ENCODE measurements around the gene BGN.

The BGN gene

DNA sequence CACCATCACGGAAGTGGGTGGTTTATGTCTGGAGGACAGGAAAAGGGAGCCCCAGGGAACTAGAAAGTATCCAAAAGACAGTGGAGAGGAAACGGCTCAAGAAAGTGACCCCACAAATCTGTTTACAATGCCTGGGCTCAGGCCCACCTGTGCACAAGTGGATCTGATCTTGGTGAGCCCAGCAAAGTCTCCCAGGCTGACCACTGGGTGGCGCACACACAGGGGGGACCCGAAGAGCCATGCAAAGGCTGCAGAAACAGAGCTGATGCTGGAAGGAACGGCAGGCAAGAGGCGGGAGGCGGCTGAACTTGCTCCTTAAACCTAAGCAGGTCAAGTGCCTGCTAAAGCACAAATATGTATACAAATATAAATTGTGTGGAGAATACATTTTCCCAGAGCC lies 34.0 kb upstream of the BGN start:
- no peak overlapping the region for H3K4me3 ChIP-seq (ENCODE audit: low read depth, low read length)
- TF ChIP-seq, protein P1, sequence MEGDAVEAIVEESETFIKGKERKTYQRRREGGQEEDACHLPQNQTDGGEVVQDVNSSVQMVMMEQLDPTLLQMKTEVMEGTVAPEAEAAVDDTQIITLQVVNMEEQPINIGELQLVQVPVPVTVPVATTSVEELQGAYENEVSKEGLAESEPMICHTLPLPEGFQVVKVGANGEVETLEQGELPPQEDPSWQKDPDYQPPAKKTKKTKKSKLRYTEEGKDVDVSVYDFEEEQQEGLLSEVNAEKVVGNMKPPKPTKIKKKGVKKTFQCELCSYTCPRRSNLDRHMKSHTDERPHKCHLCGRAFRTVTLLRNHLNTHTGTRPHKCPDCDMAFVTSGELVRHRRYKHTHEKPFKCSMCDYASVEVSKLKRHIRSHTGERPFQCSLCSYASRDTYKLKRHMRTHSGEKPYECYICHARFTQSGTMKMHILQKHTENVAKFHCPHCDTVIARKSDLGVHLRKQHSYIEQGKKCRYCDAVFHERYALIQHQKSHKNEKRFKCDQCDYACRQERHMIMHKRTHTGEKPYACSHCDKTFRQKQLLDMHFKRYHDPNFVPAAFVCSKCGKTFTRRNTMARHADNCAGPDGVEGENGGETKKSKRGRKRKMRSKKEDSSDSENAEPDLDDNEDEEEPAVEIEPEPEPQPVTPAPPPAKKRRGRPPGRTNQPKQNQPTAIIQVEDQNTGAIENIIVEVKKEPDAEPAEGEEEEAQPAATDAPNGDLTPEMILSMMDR (IDR thresholded peaks at IDR 0.05; ENCODE audit: insufficient read depth, low read depth, low read length, missing control alignments) = peak; percentile 60
- DNase-seq (ENCODE audit: low read depth) = peak; percentile 47

DNA sequence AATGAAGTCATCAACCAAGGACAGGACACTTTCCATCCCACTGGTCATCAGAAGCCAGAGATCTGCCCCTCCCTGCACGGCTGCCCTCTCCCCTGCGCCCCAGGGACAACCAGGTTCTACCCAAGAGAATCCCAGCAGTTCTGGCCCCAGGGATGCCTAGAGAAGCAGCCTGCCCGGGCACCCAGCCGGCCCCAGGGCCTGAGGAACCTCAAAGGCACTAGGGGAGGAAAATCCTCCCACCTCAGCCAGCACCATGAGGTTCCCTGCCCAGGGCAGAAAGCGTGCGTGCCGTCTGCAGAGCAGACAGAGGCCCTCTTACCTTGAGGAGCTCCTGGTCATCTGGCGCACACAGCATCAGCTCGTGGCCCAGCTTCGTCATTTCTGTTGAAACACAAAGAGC lies 32.5 kb upstream of the BGN start:
- no peak for DNase-seq (ENCODE audit: low read depth)
- no peak overlapping the region for H3K4me3 ChIP-seq (ENCODE audit: low read depth, low read length)
- TF ChIP-seq, protein P1 (IDR thresholded peaks at IDR 0.05; ENCODE audit: insufficient read depth, low read depth, low read length, missing control alignments) = no peak

DNA sequence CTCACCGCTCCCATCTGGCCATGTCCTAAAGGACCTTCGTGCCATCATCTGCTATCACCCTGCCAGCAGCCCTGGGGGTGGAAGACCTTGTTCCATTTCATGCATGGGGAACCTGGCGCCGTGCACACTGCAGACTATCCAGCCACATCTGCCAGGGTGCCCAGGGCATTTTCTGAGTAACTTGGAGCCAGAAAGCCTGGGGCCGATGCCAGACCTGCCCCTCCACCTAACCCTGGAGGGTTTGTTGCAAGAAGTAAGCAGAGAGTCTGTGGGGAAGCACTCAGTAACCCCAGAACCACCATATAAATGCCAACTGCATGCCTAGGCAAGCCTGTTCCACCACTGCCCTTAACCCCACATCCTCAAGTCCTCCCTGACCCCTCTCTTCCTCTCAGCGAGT lies 31.7 kb upstream of the BGN start:
- no peak for DNase-seq (ENCODE audit: low read depth)
- no peak overlapping the region for H3K4me3 ChIP-seq (ENCODE audit: low read depth, low read length)
- TF ChIP-seq, protein P1 (IDR thresholded peaks at IDR 0.05; ENCODE audit: insufficient read depth, low read depth, low read length, missing control alignments) = no peak

DNA sequence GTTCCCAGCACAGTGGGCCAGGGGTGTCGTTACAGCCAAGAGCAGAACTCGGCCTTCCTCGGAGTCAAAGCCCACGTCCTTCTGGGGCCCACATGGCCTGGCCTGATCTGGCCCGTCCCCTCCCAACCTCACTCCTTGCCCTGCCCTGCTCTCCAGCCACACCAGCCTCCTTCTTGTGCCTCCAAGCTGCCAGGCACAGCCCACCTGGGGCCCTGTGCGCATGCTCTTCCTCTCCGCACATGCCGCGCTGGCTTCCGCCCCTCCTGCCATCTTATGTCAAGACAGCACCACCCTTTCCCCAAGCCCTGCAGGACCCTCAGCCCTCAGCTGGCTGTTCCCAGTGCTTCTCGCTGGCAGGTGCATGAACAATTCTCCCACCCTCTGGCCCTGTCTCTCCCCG lies 31.2 kb upstream of the BGN start:
- DNase-seq (ENCODE audit: low read depth) = no peak
- no peak overlapping the region for H3K4me3 ChIP-seq (ENCODE audit: low read depth, low read length)
- TF ChIP-seq, protein P1 (IDR thresholded peaks at IDR 0.05; ENCODE audit: insufficient read depth, low read depth, low read length, missing control alignments) = no peak

DNA sequence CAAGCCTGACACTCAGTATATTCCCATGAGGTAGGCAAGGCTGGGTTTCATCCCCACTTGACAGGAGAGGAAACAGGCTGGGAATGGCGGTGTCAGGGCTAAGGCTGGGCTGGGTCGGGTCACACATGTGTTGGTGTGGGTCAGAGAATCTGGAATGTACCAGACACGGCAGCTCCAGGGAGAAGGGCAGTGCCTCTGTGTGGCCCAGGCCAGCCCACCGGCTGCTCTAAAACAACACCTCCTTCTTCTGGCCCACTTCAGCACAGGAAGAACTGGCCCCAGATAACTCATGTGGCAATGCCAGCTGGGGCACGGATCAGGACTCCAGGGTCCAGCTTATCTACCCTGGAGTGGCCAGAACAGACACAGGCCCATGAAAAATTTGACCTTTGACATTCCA lies 30.7 kb upstream of the BGN start:
- TF ChIP-seq, protein P1 (IDR thresholded peaks at IDR 0.05; ENCODE audit: insufficient read depth, low read depth, low read length, missing control alignments) = no peak
- DNase-seq (ENCODE audit: low read depth) = no peak
- no peak overlapping the region for H3K4me3 ChIP-seq (ENCODE audit: low read depth, low read length)

DNA sequence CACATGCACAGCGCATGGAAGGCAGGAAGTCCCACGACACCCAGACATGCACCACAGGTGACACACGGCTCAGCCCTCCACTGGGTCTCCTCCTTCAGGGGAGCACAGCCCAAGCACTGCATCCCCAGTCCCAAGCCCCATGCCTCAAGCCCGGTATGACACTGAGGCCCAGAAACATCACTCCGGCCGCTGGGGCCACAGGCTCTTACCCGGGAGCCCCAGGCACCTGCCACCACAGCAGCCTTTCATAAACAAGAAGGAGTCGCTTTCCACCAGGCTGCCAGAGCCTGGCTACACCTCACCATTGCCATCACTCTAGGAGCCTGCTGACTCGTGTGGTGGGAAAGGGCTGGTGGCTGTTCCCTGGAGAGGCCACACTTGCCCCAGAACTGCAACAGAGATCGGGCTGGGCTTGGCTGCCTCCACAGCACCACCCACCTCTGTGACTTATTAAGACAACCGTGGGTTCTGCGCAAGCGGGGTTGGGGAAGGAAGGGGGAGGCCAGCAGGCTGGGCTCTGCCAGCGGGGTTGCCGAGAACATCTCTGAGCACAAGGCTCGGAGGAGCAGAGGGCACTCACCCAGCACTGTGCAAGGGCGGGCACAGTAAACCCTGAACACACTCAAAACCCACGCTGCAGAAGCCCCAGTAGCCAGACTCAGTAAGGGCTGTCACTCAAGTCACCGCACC lies 28.9 kb upstream of the BGN start:
- TF ChIP-seq, protein P1 (IDR thresholded peaks at IDR 0.05; ENCODE audit: insufficient read depth, low read depth, low read length, missing control alignments) = no peak
- DNase-seq (ENCODE audit: low read depth) = no peak
- no peak overlapping the region for H3K4me3 ChIP-seq (ENCODE audit: low read depth, low read length)

DNA sequence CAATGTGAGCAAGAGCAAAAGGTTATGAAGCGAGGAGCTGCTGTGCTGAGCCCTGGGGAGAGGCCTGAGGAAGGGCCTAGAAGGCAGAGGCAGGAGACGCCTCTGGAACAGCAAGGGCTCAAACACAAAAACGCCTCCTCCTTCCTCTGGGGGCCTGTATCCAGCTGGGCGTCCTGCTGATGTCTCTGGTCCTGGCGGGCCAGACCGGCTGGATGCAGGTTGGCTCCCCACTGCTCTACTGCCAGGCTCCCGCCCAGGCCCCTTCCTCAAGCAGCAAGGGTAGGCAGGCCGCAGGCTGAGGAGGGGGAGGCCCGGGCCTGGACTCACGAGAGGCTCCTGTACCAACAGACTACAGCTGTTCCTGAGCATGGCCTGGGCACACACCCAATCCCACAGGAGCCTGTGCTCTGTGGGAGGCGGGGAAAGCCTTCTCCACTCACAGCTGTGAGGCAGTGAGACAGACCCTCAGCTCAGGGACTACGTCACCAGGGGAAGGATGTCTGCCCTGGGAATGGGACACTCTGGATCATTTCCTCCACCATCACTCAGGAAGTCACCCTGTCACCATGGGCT lies 26.7 kb upstream of the BGN start:
- H3K4me3 ChIP-seq (ENCODE audit: low read depth, low read length) = no peak overlapping the region
- TF ChIP-seq, protein P1 (IDR thresholded peaks at IDR 0.05; ENCODE audit: insufficient read depth, low read depth, low read length, missing control alignments) = no peak
- DNase-seq (ENCODE audit: low read depth) = no peak

Measured in GM12865 (cell line).